G401 (cell line): Measurements from ENCODE around the gene PAQR8. TPM values are rescaled to one million over a fixed set of nuclear protein-coding genes. Genes with fewer than 3 reads are reported as not detected.

Experiments
- DNase-seq: peaks from one replicate; pipeline ENCODE4 v3.0.0-alpha.2; 2015; ENCODE audit warnings: low spot score
- in situ Hi-C: cut with HindIII; loops from 2 replicates; pipeline ENCODE4 v1.10.0; 2016; ENCODE audit warnings: low sequenced_read_pairs, mixed read lengths
- total RNA-seq: library from RNA; depleted of rRNA; stranded (reverse); fragments of >200 nt; shearing (Covaris generic); gene quantifications from 2 replicates; pipeline ENCODE4 v1.2.3, GENCODE V29; 2014

Gene PAQR8
- total RNA-seq, 1 experiment from 2014 or later: 29.6 TPM

GRCh38 chr6:52341561-52342260 lies 20.2 kb upstream of the PAQR8 start:
- no peak for DNase-seq
- in situ Hi-C loops: no loop called here

- in situ Hi-C loops: no loop called here
- DNase-seq: no peak
Measured at GRCh38 chr6:52345311-52345710, 16.6 kb upstream of the PAQR8 start.

GRCh38 chr6:52346503-52346902 lies 15.4 kb upstream of the PAQR8 start:
- in situ Hi-C loops: no loop called here
- no peak for DNase-seq

- DNase-seq: no peak
- in situ Hi-C loops: no loop called here
Measured at GRCh38 chr6:52347818-52348217, 14.1 kb upstream of the PAQR8 start.

GRCh38 chr6:52351879-52352238 lies 10.1 kb upstream of the PAQR8 start:
- in situ Hi-C loops: no loop called here
- no peak for DNase-seq

GRCh38 chr6:52352239-52353018 lies 9.5 kb upstream of the PAQR8 start:
- no peak for DNase-seq
- in situ Hi-C loops: no loop called here

- DNase-seq: no peak
- in situ Hi-C loops: no loop called here
Measured at GRCh38 chr6:52356017-52356416, 5.9 kb upstream of the PAQR8 start.

GRCh38 chr6:52359403-52359802 lies 2.5 kb upstream of the PAQR8 start:
- no peak for DNase-seq
- in situ Hi-C loops: no loop called here

- no peak for DNase-seq
Measured at GRCh38 chr6:52360028-52360427, 1.9 kb upstream of the PAQR8 start.

GRCh38 chr6:52360601-52361413 lies 1.1 kb upstream of the PAQR8 start:
- no peak for DNase-seq
- in situ Hi-C loops: no loop called here

More at GRCh38 chr6:52360028-52360427, 1.9 kb upstream of the PAQR8 start:
- in situ Hi-C loops: no loop called here

- DNase-seq: no peak
- in situ Hi-C loops: no loop called here
Measured at GRCh38 chr6:52361414-52361944, 472 bp upstream of the PAQR8 start.

GRCh38 chr6:52362443-52363227 lies 684 bp downstream of the PAQR8 start:
- peak; percentile 53 for DNase-seq
- in situ Hi-C loops: no loop called here

- peak; percentile 58 for DNase-seq
- in situ Hi-C loops: no loop called here
Measured at GRCh38 chr6:52363228-52363867, 1.4 kb downstream of the PAQR8 start.

- peak; percentile 25 for DNase-seq
- in situ Hi-C loops: no loop called here
Measured at GRCh38 chr6:52364480-52365166, 2.7 kb downstream of the PAQR8 start.

- DNase-seq: no peak
- in situ Hi-C loops: no loop called here
Measured at GRCh38 chr6:52365317-52365716, 3.4 kb downstream of the PAQR8 start.

GRCh38 chr6:52365866-52366540 lies 4.1 kb downstream of the PAQR8 start:
- in situ Hi-C loops: no loop called here
- DNase-seq: no peak

GRCh38 chr6:52368002-52368401 lies 6.1 kb downstream of the PAQR8 start:
- no peak for DNase-seq
- in situ Hi-C loops: no loop called here
